Psoas muscle (tissue), 8 donors: ENCODE data around the gene CBFA2T2. TPM values are rescaled to one million over a fixed set of nuclear protein-coding genes. Genes with fewer than 3 reads are reported as not detected.

ENCODE experiments used
- ATAC-seq, 4 donors: fragments of 200-7000 bp; cut with Tn5 transposase; one replicate each; pipeline ENCODE4 v1.9.1; 2020; ENCODE audit warnings: moderate library complexity in 3 of 4, mild to moderate bottlenecking in 2 of 4
- DNase-seq, 2 donors: peaks; one replicate each; pipeline ENCODE4 v3.0.0-alpha.2; 2020
- H3K27ac ChIP-seq: fragments of 200-600 bp; one replicate; pipeline ENCODE4 v1.8.0; 2022
- H3K27me3 ChIP-seq, 3 donors: fragments of 200-600 bp in 1 of 3; one replicate each; pipeline versions ENCODE4 v1.6.1 to v1.8.0; 2013 to 2022; ENCODE audit warnings: low read length in 2 of 3, mild to moderate bottlenecking in 2 of 3, moderate library complexity in 1 of 3; ENCODE audit not compliant: insufficient read depth in 3 of 3
- H3K36me3 ChIP-seq, 2 donors: fragments of 200-600 bp in 1 of 2; one replicate each; pipeline versions ENCODE4 v1.6.1 to v1.8.0; 2013 to 2022; ENCODE audit warnings: low read depth in 1 of 2, mild to moderate bottlenecking in 1 of 2, moderate library complexity in 1 of 2; ENCODE audit not compliant: insufficient read depth in 1 of 2
- H3K4me1 ChIP-seq: fragments of 200-600 bp; one replicate; pipeline ENCODE4 v1.8.0; 2022
- H3K4me3 ChIP-seq: fragments of 200-600 bp; one replicate; pipeline ENCODE4 v1.8.0; 2022; ENCODE audit warnings: mild to moderate bottlenecking
- H3K9me3 ChIP-seq: fragments of 200-600 bp; one replicate; pipeline ENCODE4 v1.8.0; 2022
- WGBS, 3 donors: extraction: QIAGEN DNeasy Blood & Tissue Kit; methylation state at CpG; one replicate each; pipeline versions ENCODE4 v1.1.6 to v1.1.7; 2013; 5-methylcytosine and 5-hydroxymethylcytosine counted together
- intact Hi-C, 2 donors: fragments of 100-400 bp; cut with DNase I; formaldehyde crosslinking; loops; one replicate each; pipeline versions ENCODE4 v1.11.0 to v1.14.2; 2022
- polyA plus RNA-seq, 3 donors: library from polyadenylated mRNA; stranded (reverse); fragments of 200-250 nt; gene quantifications; one replicate each; pipeline ENCODE4 v1.2.3, GENCODE V29; 2013
- total RNA-seq, 4 donors: library from RNA; stranded (reverse); fragmentation: NEBNext Ultra II Directional in 2 of 4; extraction: Animal tissue kit (Norgen Biotek cat#: 25700) in 2 of 4; gene quantifications; one replicate each; pipeline versions ENCODE4 v1.2.1 to v1.2.4, GENCODE V29; 2021 to 2023
- TF ChIP-seq, protein P1 (sequence below): fragments of 200-600 bp; IDR thresholded peaks from one replicate; pipeline ENCODE4 v1.8.0; 2022; ENCODE audit warnings: antibody characterized with exemption
- donor health status: healthy with polysubstance abuse.
- donor health status: DM: no; HTN: no; CAD: no; lungs with moderate emphysema.
- donor health status: Bipolar disorder and iron deficiency.
- donor health status: healthy.
- donor health status: DM: yes; HTN: yes; CAD: no.
- donor health status: DM: no; HTN: no; CAD: no.
- donor health status: DM: no; HTN: no; CAD: no.
- donor health status: DM: yes; HTN: yes; CAD: no.

CBFA2T2 gene
- total and polyA plus RNA-seq, 7 donors = 3.8 to 9.3 (median 7.0) TPM

DNA sequence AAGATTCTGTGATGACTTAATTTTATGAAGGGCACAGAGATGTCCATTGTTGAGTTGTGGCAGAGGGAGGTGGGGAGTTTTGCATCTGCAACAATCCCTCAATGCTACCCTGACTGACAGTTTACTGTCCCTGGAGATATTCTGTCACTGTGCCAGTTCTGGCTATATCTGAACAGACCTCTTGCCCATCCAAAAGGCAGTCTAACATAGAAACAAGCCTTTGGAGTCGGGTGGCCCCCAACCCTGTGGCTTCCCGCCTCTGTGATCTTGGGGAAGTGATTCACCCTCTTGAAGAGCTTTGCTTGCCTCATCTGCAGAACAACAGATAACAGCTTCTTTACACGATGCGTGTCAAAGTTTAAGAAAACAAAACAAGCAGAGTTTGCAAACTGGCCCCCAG lies 200.1 kb downstream of the CBFA2T2 start:
- Histone ChIP-seq H3K27me3 (no peaks in the 10 kb centered on the region), H3K9me3 (no peaks in the 10 kb centered on the region), H3K4me3 (no peak overlapping the region), H3K4me1 (peaks cover 4% of the 10 kb centered on the region), H3K36me3 (no peaks in the 10 kb centered on the region), H3K27ac (no peak overlapping the region)
- TF ChIP-seq, protein P1, sequence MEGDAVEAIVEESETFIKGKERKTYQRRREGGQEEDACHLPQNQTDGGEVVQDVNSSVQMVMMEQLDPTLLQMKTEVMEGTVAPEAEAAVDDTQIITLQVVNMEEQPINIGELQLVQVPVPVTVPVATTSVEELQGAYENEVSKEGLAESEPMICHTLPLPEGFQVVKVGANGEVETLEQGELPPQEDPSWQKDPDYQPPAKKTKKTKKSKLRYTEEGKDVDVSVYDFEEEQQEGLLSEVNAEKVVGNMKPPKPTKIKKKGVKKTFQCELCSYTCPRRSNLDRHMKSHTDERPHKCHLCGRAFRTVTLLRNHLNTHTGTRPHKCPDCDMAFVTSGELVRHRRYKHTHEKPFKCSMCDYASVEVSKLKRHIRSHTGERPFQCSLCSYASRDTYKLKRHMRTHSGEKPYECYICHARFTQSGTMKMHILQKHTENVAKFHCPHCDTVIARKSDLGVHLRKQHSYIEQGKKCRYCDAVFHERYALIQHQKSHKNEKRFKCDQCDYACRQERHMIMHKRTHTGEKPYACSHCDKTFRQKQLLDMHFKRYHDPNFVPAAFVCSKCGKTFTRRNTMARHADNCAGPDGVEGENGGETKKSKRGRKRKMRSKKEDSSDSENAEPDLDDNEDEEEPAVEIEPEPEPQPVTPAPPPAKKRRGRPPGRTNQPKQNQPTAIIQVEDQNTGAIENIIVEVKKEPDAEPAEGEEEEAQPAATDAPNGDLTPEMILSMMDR = no peak
- DNase-seq = no peak
- no peak for ATAC-seq
- WGBS, 3 donors = 49 to 57% (median 55%) methylated on average over 4 of the region's 4 CpGs
- intact Hi-C loops = no loop called here

DNA sequence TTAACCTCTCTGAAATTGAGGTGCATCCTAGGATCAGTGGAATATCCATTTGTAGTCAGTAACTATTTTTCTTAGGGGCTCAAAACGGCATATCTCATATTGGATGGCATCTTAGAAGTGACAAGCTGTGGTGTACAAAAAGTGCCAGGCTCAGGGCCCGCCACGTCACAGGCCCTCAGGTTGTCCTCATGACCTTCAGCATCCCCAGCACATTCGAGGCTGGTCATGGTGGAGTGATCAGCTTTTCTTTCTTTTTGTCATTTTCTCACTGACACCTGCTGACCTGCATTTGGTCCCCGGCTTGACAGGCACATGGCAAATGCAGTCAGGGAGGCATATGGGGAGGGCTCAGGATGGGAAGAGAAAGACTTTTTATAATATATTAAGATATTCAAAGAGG lies 203.4 kb downstream of the CBFA2T2 start:
- Histone ChIP-seq H3K27ac (no peak overlapping the region), H3K4me1 (no peaks in the 10 kb centered on the region), H3K9me3 (no peaks in the 10 kb centered on the region), H3K36me3 (no peaks in the 10 kb centered on the region), H3K4me3 (no peak overlapping the region), H3K27me3 (no peaks in the 10 kb centered on the region)
- TF ChIP-seq, protein P1 = no peak
- 66 to 76% (median 75%) methylated on average over 5 of the region's 5 CpGs for WGBS, 3 donors
- ATAC-seq (no peak), DNase-seq (no peak)
- intact Hi-C loops = no loop called here

DNA sequence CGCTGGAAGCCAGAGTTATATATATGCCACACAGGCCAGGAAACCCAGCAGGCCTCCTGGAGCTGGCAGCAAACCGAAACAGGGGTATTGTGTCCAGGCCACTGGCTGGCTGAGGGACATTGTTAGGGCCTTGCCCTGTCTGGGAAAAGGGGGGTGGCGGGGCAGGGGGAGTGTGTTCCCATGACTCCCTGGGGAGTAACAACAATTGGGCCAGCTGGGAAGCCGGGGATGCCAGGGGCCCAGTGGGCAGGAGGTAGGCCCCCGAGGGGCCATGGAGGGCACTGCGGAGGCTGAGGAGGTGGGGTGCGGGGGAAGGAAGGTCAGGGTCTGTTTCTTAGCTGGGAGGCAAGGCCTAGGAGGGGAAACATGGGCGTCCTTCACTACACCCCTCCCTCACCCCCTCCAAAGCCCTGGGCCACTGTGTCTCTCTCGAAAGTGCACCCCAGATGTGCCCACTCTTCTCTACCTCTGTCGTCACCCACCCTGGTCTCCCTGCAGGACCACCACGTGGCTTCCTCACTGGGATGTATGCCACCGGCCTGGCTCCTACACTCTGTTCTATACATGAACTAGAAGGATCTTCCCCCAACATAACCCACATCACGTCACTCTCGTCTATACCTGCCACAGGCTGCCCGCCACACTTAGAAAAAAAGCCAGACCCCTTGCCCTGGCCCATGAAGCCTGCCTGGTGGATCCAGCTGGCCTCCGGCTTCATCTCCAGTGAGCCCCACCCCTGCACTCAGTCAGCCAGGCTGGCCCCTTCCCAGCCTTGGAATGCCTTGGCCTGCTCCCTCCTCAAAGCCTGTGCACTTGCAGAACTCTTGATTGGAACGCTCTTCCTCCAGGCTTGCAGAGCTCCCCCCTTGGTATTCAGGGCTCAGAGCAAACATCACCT lies 204.1 kb downstream of the CBFA2T2 start:
- DNase-seq (peak; percentile 45 to 60), ATAC-seq (peak in 1 of 4 donors; percentile 37)
- intact Hi-C loops = no loop called here
- Histone ChIP-seq H3K4me1 (no peaks in the 10 kb centered on the region), H3K36me3 (no peaks in the 10 kb centered on the region), H3K9me3 (no peaks in the 10 kb centered on the region), H3K27ac (no peak overlapping the region), H3K27me3 (no peaks in the 10 kb centered on the region), H3K4me3 (no peak overlapping the region)
- WGBS, 3 donors = 60 to 70% (median 62%) methylated on average over 16 to 17 of the region's 17 CpGs
- TF ChIP-seq, protein P1 = no peak

DNA sequence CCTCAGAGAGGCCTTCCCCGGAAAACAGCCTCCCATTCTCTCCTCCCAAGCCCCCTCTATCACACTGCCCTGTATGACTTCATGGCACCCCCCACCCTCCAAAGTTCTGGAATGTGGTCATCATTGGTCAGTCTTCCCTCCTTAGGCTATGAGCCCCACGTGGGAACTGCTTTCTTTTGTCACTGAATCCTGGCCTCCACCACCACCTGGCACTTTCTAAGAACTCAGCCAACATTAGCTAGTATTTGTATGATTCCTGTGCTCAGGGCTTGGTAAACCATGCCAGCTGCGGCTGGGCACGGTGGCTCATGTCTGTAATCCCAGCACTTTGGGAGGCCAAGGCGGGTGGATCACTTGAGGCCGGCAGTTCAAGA lies 204.7 kb downstream of the CBFA2T2 start:
- H3K36me3 ChIP-seq = no peaks in the 10 kb centered on the region
- 59 to 63% (median 60%) methylated on average over 6 of the region's 6 CpGs for WGBS, 3 donors
- DNase-seq (no peak), ATAC-seq (no peak)
- H3K4me3 ChIP-seq = no peak overlapping the region
- H3K4me1 ChIP-seq = no peaks in the 10 kb centered on the region
- TF ChIP-seq, protein P1 = no peak
- no peak overlapping the region for H3K27ac ChIP-seq
- intact Hi-C loops = no loop called here
- no peaks in the 10 kb centered on the region for H3K9me3 ChIP-seq
- no peaks in the 10 kb centered on the region for H3K27me3 ChIP-seq

DNA sequence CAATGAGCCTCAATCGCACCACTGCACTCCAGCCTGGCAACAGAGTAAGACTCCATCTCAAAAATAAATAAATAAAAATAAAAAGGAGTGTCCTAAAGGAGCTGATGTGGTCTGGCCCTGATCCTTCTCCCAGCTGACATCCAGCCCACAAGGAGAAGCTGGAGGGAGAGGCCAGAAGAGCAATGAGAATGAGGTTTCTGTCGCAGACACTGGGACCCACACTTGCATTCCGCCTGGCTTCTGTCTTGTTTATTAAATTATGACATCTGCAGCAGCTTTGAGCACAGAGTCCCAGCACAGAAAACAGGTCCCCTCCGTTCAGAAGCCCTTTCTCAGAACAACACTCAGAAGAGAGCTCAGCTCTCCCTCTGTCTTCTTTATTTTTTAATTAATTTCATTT lies 206.6 kb downstream of the CBFA2T2 start:
- ATAC-seq (no peak), DNase-seq (no peak)
- Histone ChIP-seq H3K4me3 (no peak overlapping the region), H3K9me3 (no peaks in the 10 kb centered on the region), H3K36me3 (no peaks in the 10 kb centered on the region), H3K4me1 (no peaks in the 10 kb centered on the region), H3K27me3 (no peaks in the 10 kb centered on the region), H3K27ac (no peak overlapping the region)
- intact Hi-C loops = no loop called here
- WGBS, 3 donors = 77 to 78% (median 77%) methylated on average over 4 of the region's 4 CpGs
- TF ChIP-seq, protein P1 = no peak
